Upper lobe of left lung (tissue), 4 donors: ENCODE measurements around the gene TNN.
"Not testable (repeated sequence)": the region's sequence is repeated elsewhere in the genome, so short reads cannot be mapped to it uniquely, and the experiment has no call there.

ENCODE experiments used
- CTCF ChIP-seq, 6 experiments: fragments of 450-650 bp in 4 of 6; fragments of 200-600 bp in 2 of 6; sonication (generic) in 2 of 6; IDR thresholded peaks; one replicate each; pipeline ENCODE4 v1.5.1; 2016 to 2019; ENCODE audit warnings: antibody characterized with exemption in 6 of 6
- EP300 ChIP-seq, 4 donors: sonication (generic); formaldehyde crosslinking; IDR thresholded peaks; one replicate each; pipeline ENCODE4 v1.5.1; 2017; ENCODE audit warnings: antibody characterized with exemption in 4 of 4, control low read depth in 2 of 4
- POLR2A ChIP-seq, 4 donors: fragments of 450-650 bp; IDR thresholded peaks; one replicate each; pipeline ENCODE4 v1.5.1; 2016 to 2017; ENCODE audit warnings: antibody characterized with exemption in 4 of 4, mild to moderate bottlenecking in 2 of 4

GRCh38 chr1:175044591-175044990 lies 23.0 kb upstream of the TNN start:
- not testable (repeated sequence) for TF ChIP-seq CTCF, POLR2A, EP300 (IDR thresholded peaks at IDR 0.05)
